ENCODE data around the gene MBD2. TPM values are rescaled to one million over a fixed set of nuclear protein-coding genes. Genes with fewer than 3 reads are reported as not detected.

MBD2 gene
- total and polyA plus RNA-seq, 2 donors from 2014 or later: 79.1 to 123 TPM

DNA sequence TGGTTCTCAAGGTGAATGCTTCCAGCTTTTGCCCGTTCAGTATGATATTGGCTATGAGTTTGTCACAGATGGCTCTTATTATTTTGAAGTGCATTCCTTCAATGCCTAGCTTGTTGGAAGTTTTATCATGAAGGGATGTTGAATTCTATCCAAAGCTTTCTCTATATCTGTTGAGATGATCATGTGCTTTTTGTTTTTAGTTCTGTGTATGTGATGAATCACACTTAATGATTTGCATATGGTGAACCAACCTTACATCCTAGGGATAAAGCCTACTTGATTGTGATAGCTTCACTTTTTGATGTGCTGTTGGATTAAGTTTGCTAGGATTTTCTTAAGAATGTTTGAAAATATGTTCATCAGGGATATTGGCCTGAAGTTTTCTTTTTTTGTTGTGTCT lies 112.1 kb downstream of the MBD2 start:
- H3K27me3 ChIP-seq (ENCODE audit: control insufficient read depth, insufficient read depth, low read length): no peaks in the 10 kb centered on the region
- no peak overlapping the region for H3K27ac ChIP-seq (ENCODE audit: low read depth in 2 of 2, low read length in 2 of 2)
- H3K36me3 ChIP-seq (ENCODE audit: control insufficient read depth in 2 of 3, insufficient read depth in 3 of 3, low read length in 3 of 3): no peaks in the 10 kb centered on the region
- no peak overlapping the region for H3K4me3 ChIP-seq (ENCODE audit: low read length in 3 of 3)
- FAIRE-seq (no peak), DNase-seq (no peak)
- TF ChIP-seq, protein P1, sequence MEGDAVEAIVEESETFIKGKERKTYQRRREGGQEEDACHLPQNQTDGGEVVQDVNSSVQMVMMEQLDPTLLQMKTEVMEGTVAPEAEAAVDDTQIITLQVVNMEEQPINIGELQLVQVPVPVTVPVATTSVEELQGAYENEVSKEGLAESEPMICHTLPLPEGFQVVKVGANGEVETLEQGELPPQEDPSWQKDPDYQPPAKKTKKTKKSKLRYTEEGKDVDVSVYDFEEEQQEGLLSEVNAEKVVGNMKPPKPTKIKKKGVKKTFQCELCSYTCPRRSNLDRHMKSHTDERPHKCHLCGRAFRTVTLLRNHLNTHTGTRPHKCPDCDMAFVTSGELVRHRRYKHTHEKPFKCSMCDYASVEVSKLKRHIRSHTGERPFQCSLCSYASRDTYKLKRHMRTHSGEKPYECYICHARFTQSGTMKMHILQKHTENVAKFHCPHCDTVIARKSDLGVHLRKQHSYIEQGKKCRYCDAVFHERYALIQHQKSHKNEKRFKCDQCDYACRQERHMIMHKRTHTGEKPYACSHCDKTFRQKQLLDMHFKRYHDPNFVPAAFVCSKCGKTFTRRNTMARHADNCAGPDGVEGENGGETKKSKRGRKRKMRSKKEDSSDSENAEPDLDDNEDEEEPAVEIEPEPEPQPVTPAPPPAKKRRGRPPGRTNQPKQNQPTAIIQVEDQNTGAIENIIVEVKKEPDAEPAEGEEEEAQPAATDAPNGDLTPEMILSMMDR (IDR thresholded peaks at IDR 0.05; ENCODE audit: borderline replicate concordance, extremely low read depth, insufficient read depth): no peak
- H3K9me3 ChIP-seq (ENCODE audit: control insufficient read depth in 2 of 3, insufficient read depth in 1 of 3, low read length in 3 of 3): no peaks in the 10 kb centered on the region
- no peaks in the 10 kb centered on the region for H3K4me1 ChIP-seq (ENCODE audit: control insufficient read depth in 2 of 3, insufficient read depth in 2 of 3, low read depth in 1 of 3, low read length in 3 of 3)
- H3K9ac ChIP-seq (ENCODE audit: low read length in 3 of 3): no peak overlapping the region
- intact Hi-C loops (cut with DNase I): no loop called here

DNA sequence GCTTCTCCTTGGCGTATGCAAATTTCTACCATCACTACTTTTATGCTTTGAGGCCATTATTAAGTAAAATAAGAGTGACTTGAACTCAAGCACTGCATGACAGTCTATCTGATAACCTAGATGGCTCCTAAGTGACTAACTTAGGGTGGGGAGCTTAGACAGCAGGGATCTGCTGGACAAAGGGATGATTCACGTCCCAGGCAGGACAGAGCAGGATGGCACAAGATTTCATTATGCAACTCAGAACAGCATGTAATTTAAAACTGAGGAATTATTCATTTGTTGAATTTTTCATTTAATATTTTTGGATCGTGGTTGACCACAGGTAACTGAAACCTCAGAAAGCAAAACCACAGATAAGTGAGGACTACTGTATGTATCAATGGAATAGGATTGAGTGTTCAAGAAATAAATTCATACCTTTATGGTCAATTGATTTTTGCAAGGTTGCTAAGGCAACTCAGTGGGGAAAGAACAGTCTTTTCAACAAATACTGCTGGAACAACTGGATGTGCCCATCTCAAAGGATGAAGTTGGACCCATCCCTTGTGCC lies 115.3 kb downstream of the MBD2 start:
- TF ChIP-seq, protein P1 (IDR thresholded peaks at IDR 0.05; ENCODE audit: borderline replicate concordance, extremely low read depth, insufficient read depth): no peak
- no peak for DNase-seq
- no peak overlapping the region for H3K9ac ChIP-seq (ENCODE audit: low read length in 3 of 3)
- no peak for FAIRE-seq
- H3K4me3 ChIP-seq (ENCODE audit: low read length in 3 of 3): no peak overlapping the region
- no peaks in the 10 kb centered on the region for H3K4me1 ChIP-seq (ENCODE audit: control insufficient read depth in 2 of 3, insufficient read depth in 2 of 3, low read depth in 1 of 3, low read length in 3 of 3)
- no peaks in the 10 kb centered on the region for H3K27me3 ChIP-seq (ENCODE audit: control insufficient read depth, insufficient read depth, low read length)
- no peaks in the 10 kb centered on the region for H3K9me3 ChIP-seq (ENCODE audit: control insufficient read depth in 2 of 3, insufficient read depth in 1 of 3, low read length in 3 of 3)
- no peak overlapping the region for H3K27ac ChIP-seq (ENCODE audit: low read depth in 2 of 2, low read length in 2 of 2)
- H3K36me3 ChIP-seq (ENCODE audit: control insufficient read depth in 2 of 3, insufficient read depth in 3 of 3, low read length in 3 of 3): no peaks in the 10 kb centered on the region
- intact Hi-C loops (cut with DNase I): no loop called here

DNA sequence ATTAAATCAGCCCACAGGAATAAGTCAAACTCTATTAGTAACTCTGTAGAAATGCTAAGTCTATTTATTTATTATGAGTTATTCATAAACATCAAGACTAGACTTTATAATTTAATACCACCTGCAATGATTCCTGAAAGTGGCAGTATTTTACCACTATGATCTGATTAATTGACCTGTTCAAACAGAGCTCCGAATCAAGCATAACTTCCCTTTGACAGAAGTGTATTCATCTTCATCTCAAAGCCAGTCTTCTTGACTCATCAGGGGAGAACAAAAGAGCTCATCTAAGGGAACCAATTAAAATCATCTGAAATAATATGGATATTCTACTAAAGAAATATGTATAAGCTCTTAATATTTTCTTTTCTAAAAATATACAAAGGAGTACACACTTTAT lies 122.3 kb downstream of the MBD2 start:
- Histone ChIP-seq H3K27ac (ENCODE audit: low read depth in 2 of 2, low read length in 2 of 2) (no peak overlapping the region), H3K9me3 (ENCODE audit: control insufficient read depth in 2 of 3, insufficient read depth in 1 of 3, low read length in 3 of 3) (peaks cover 0 to 5% (median 0%) of the 10 kb centered on the region in 3 donors), H3K9ac (ENCODE audit: low read length in 3 of 3) (no peak overlapping the region), H3K4me1 (ENCODE audit: control insufficient read depth in 2 of 3, insufficient read depth in 2 of 3, low read depth in 1 of 3, low read length in 3 of 3) (no peaks in the 10 kb centered on the region), H3K4me3 (ENCODE audit: low read length in 3 of 3) (no peak overlapping the region), H3K36me3 (ENCODE audit: control insufficient read depth in 2 of 3, insufficient read depth in 3 of 3, low read length in 3 of 3) (no peaks in the 10 kb centered on the region), H3K27me3 (ENCODE audit: control insufficient read depth, insufficient read depth, low read length) (no peaks in the 10 kb centered on the region)
- TF ChIP-seq, protein P1 (IDR thresholded peaks at IDR 0.05; ENCODE audit: borderline replicate concordance, extremely low read depth, insufficient read depth): no peak
- intact Hi-C loops (cut with DNase I): no loop called here
- FAIRE-seq (no peak), DNase-seq (no peak)

Other genes with a start within 250 kb of the MBD2 start
- 45.1 TPM for gene POLI, start 44.8 kb upstream of the MBD2 start, total RNA-seq
- 15.6 TPM for gene POLI, start 44.8 kb upstream of the MBD2 start, polyA plus RNA-seq (ENCODE audit: insufficient read depth, low read depth, low replicate concordance)
- gene STARD6, start 133.2 kb upstream of the MBD2 start, total RNA-seq: 0.19 TPM
- gene STARD6, start 133.2 kb upstream of the MBD2 start, polyA plus RNA-seq (ENCODE audit: insufficient read depth, low read depth, low replicate concordance): not detected
- gene C18orf54, start 133.2 kb upstream of the MBD2 start, total RNA-seq: 3.1 TPM
- 0.65 TPM for gene C18orf54, start 133.2 kb upstream of the MBD2 start, polyA plus RNA-seq (ENCODE audit: insufficient read depth, low read depth, low replicate concordance)